GM12864 (cell line): ENCODE results near the gene SGO1.
A peak's percentile ranks its signal among the peaks of the same experiment; 100 is the strongest.

ENCODE experiments used
- DNase-seq: peaks from one replicate; pipeline ENCODE4 v3.0.0-alpha.2; 2011; ENCODE audit warnings: low read depth
- H3K4me3 ChIP-seq: 2 replicates; pipeline ENCODE4 v1.5.1; 2011; ENCODE audit warnings: mild to moderate bottlenecking, low read depth, low read length, control low read depth
- TF ChIP-seq, protein P1 (sequence below): IDR thresholded peaks from 2 replicates; pipeline ENCODE4 v1.5.1; 2011; ENCODE audit warnings: low read depth, mild to moderate bottlenecking, moderate library complexity, low read length, control low read depth, inconsistent platforms; ENCODE audit errors: missing control alignments

SGO1 gene

GRCh38 chr3:20186600-20187004 lies 596 bp upstream of the SGO1 start:
- DNase-seq: no peak
- peak overlapping the region; percentile 62 for H3K4me3 ChIP-seq
- TF ChIP-seq, protein P1, sequence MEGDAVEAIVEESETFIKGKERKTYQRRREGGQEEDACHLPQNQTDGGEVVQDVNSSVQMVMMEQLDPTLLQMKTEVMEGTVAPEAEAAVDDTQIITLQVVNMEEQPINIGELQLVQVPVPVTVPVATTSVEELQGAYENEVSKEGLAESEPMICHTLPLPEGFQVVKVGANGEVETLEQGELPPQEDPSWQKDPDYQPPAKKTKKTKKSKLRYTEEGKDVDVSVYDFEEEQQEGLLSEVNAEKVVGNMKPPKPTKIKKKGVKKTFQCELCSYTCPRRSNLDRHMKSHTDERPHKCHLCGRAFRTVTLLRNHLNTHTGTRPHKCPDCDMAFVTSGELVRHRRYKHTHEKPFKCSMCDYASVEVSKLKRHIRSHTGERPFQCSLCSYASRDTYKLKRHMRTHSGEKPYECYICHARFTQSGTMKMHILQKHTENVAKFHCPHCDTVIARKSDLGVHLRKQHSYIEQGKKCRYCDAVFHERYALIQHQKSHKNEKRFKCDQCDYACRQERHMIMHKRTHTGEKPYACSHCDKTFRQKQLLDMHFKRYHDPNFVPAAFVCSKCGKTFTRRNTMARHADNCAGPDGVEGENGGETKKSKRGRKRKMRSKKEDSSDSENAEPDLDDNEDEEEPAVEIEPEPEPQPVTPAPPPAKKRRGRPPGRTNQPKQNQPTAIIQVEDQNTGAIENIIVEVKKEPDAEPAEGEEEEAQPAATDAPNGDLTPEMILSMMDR: peak; percentile 7

DNA sequence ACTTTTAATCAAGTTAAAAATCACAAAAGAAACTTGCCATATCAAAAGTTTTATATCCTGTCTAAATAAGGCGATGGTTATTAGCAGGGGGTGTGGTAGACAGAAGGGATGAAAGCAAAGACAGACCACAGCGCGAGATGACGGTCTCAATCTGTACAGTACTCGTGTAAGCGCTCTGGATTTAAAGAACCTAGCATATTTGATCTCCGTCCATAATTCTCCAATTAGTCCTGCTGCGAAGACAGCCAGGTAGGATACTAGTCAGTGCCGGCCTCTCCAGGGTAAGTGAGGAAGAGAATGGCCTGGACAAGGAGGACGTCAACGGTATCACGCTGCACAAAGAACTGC lies 701 bp downstream of the SGO1 start:
- TF ChIP-seq, protein P1: no peak
- peak overlapping the region; percentile 68 for H3K4me3 ChIP-seq
- peak; percentile 12 for DNase-seq

DNA sequence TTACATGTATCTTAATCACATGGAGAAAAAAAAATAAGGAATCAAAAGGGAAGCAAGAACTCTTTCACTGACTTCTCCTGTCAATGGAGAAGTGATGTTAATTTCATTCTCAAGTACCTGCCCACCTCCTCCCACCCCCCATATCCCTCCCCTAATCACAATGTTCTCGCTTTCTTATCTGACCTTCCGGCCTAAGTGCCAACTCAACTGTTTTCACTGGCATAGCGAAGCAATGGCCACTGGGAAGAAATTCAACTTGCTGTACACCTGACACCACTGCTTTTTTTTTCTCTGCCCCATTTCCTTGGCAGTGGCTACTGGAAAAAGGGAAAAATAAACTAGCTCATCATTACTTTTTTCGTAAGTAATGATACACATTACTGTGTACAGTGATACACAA lies 3.8 kb downstream of the SGO1 start:
- no peak for DNase-seq
- H3K4me3 ChIP-seq: no peak overlapping the region
- TF ChIP-seq, protein P1: no peak

- H3K4me3 ChIP-seq: no peak overlapping the region
- DNase-seq: no peak
- TF ChIP-seq, protein P1: no peak
These were observed 4.7 kb downstream of the SGO1 start for GRCh38 chr3:20181276-20181675.

- TF ChIP-seq, protein P1: no peak
- DNase-seq: no peak
These were observed 12.1 kb downstream of the SGO1 start for GRCh38 chr3:20173844-20174410.

GRCh38 chr3:20161714-20162113 lies 24.3 kb downstream of the SGO1 start:
- no peak for DNase-seq
- no peak overlapping the region for H3K4me3 ChIP-seq
- TF ChIP-seq, protein P1: no peak

More at GRCh38 chr3:20173844-20174410, 12.1 kb downstream of the SGO1 start:
- H3K4me3 ChIP-seq: no peak overlapping the region

- H3K4me3 ChIP-seq: no peak overlapping the region
- DNase-seq: no peak
- TF ChIP-seq, protein P1: no peak
These were observed 25.8 kb downstream of the SGO1 start for GRCh38 chr3:20160230-20160629.
